Stimulated activated CD4-positive, alpha-beta T cell treated with anti-CD3 and anti-CD28 coated beads, Interleukin-12 subunit alpha, Interleukin-12 subunit beta, amount 100 ng/mL, for 48 hours (primary cell): ENCODE measurements around the gene DNAAF1.

Experiments used
- DNase-seq, 3 donors: peaks; one replicate each; pipeline ENCODE4 v3.0.0-alpha.2; 2020; ENCODE audit warnings: low read depth in 2 of 3, low spot score in 1 of 3

Gene DNAAF1

DNA sequence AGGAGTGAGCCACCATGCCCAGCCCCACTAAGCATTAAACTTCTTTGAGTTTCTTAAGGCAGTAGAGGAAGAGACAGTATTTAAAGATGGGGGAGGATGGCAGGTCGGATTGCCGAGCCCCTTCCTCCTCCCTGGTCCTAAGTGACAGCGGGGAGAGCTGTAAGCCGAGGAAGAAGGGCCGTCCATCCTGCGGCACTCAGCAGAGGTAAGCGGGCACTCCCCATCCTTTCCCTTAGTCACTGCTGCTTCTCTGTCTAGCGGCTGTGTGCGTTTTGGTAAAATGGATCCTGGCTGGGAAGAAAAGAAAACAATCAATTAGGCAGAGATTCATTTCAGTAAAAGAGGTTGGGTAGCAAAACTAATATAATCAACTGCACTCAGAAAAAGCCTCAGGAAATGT, 13.9 kb downstream of the DNAAF1 start:
- no peak for DNase-seq

DNA sequence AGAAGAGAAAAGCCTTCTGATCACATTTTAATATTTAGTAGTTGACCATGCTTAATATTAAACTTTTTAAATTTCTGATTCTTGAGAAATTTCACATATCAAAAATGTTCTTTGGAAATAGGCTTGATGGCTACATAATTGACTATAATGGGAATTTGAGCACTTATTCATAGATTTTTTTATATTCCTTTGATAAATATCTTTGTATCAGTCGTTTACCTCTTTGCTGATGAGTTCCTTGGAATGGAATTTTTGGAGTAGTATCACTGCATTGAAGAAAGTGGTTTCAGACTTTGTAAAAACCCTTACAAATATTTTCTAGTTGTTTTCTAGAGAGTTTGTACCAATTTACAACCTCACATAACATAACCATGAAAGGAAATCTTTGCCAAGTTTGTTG, 14.7 kb downstream of the DNAAF1 start:
- no peak for DNase-seq

DNA sequence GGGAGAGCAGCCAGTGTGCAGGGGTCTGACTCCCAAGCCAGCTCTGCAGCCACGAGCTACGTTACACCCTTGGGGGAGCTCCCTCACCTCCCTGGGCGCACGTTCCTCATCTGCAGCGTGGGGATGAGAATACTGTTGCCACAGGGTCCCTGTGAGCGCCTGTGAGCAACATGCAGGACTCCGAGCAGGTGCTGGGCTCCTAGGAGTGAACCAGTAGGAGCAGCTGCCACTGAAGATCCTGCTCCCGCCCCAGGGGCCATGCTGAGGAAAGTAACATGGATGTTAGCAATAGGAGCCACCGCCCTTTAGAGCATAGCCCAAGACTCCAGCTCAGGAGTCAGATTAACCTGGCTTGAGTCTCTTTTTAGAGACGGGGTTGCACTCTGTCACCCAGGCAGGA, 15.9 kb downstream of the DNAAF1 start:
- no peak for DNase-seq

DNA sequence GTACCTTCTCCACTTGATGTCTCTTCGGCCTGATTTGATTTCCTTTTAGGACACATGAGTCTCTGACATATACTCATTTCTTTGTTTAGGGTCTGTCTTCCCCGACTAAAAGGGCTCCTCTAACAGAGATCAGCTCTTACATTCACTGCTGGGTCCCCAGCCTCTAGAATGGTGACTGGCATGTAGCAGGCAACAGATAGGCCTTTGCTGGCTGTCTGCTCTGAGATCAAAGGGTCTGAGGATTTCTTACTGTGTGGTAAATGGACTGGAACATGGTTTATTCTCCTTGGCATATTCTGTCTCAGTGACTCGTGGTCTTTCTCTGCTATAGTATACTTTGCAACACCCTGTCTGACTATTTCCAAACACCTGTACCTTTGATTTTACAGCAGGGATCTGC, 16.7 kb downstream of the DNAAF1 start:
- no peak for DNase-seq

DNA sequence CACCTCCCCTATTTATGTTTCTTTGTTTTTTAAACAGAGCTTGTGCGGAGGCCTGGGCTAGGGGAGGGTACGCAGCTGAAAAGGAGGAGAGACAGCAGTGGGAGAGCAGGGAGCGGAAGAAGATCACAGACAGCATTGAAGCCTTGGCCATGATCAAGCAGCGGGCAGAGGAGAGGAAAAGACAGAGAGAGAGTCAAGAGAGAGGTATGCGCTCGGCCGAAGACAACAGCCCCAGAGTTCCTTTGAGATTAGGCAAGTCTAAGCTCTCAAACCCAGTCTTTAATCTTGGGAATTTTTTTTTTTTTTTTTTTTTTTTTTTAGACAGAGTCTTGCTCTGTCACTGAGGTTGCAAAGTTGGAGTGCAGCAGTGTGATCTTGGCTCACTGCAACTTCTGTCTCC, 20.6 kb downstream of the DNAAF1 start:
- DNase-seq: no peak

DNA sequence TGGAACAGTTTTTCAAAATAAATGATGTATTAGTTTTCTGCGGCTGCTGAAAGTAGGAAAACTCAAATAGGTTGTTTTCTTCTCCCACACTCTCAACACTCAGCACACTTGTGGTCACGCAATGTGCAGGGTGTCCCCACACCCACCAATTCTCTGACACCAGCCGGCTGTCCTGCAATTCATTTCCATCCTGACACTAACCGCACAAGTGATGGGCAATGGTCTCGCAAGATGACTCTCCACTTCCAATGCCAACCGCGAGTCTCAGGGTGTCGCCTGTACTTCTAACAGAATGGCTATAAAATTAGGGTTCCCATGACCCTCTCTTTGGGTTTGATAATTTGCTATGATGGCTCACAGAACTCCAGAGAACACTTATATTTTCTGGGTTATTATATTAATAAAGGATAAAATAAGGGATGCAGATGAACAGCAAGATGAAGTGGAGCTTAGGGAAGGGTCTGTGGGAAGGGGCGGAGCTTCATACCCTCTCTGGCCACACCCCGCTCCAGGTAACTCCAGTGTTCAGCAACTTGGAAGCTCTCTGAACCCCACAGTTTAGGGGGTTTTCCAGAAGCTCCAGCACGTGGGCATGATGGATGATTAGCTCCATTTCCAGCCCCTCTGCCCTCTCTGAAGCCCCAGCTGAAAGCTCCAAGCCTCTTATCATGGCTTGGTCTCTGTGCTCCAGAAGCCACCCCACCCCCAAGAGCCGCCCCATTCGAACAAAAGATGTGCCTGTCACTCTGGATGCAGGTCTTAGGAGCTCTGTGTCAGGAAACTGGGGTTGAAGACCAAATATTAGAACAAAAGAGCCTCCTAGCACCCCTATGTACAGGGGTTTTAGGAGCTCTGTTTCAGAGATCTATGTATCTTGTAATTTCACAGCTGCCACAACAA, 21.9 kb downstream of the DNAAF1 start:
- DNase-seq: peak in 1 of 3 donors; percentile 46

DNA sequence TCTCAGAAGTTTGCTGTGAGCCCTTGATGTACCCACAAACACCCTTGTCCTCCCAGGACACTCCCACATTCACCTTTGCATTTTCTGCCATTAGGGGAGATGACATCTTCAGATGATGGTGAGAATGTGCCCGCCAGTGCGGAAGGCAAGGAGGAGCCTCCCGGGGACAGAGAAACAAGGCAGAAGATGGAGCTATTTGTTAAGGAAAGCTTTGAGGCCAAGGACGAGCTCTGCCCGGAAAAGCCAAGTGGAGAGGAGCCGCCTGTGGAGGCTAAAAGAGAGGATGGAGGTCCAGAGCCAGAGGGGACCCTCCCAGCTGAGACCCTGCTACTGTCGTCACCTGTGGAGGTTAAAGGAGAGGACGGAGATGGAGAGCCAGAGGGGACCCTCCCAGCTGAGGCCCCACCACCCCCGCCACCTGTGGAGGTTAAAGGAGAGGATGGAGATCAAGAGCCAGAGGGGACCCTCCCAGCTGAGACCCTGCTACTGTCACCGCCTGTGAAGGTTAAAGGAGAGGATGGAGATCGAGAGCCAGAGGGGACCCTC, 24.7 kb downstream of the DNAAF1 start:
- no peak for DNase-seq

DNA sequence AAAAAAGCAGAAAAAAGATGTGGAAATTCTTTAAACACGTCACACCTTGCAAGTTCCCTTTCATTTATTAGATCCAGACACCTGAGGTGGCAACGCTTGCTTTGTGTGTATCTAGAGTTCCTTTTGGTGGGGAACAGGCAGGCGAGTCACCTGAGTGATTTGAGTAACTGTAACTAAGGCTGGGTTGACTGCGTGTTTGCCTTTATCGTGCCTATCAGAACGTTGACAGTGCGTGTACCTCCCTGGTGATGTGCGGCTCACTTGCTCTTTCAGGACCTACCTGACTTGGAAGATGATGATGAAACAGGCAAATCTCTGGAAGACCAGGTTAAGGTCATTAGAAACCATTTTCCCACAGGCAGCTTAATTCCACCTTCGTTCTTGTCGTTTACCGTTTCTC, 29.3 kb downstream of the DNAAF1 start:
- no peak for DNase-seq

DNA sequence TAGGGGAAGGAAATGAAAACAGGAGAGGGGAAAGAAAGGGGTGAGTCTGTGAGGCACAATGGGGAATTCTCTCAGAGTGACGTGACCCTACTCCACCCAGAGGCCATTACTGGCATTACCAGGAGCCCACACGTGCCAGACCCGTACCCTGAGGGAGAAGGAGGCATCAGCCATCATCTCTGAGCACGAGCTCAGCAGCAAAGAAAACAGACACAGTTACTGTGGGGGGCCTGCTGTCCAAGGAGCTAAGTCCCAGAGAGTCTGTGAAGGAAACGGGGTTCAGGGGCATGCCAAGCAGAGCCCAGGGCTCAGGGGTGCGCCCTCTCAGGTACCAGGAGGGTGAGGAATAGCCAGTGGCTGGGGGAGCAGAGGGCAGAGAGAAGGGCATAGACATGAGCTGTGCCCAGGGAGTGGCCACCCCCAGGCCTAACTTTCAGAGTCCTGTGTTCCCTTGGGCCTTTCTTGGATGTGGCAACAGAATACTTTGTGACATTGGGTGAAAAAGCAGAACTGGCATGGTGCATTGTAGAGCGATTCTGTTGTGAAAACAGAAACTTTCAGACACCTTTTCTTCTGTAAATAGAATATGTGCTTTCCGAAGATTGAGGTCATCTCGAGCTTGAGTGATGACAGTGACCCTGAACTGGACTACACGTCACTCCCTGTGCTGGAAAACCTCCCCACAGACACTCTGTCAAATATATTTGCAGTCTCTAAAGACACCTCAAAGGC, 30.4 kb downstream of the DNAAF1 start:
- peak; percentile 27 to 50 (median 42) for DNase-seq

DNA sequence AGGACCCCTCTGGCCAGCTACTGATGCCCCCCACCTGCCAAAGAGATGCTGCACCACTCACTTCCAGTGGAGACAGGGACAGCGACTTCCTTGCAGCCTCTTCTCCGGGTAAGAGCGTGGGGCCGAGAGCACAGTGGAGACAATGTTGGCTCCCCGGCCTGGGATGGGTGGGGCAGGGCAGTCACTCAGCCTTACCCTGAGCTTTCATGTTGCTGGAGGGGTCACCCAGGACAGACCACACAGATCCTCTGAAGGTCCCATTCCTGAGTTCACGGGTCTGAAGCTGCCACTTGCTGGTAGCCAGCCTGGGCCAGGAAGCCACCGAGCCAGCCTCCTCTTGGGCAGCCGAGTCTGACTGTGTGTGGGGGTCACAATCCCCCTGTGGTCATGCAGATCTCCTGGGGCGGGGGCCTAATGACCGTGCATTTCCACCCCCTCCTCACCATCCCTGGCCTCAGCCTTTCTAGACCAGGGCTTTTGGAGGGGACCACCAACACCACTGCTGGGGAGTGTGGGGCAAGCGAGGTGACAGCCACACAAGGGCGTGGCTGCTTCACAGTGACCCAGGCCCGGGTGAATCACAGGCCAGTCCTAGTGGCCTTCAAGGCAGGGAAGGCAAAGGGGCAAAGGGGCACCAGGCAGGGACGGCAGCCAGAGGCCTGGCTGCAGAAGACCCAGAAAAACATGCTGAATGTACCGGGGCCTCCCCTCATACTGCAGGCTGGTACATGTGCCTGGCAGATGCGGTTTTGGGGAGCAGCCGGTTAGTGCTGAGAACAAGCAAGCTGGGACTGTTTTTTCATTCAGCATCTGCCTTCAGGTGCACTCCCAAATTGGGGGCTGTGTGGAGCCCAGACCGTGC, 31.3 kb downstream of the DNAAF1 start:
- DNase-seq: no peak

DNA sequence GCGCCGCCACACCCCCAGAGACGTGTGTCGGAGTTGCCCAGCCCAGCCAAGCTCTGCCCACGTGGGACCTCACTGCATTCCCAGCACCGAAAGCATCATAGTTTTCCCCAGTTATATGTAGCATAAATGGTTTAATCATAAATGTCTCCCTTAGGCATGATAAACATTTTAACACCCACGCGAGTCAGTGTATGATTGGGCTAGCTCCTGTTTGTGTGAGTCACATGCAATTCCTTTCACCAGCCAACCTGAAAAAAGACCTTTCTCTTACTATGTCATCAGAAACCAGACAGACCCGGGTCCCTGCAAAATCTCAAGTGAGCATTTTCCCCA, 32.6 kb downstream of the DNAAF1 start:
- DNase-seq: no peak

DNA sequence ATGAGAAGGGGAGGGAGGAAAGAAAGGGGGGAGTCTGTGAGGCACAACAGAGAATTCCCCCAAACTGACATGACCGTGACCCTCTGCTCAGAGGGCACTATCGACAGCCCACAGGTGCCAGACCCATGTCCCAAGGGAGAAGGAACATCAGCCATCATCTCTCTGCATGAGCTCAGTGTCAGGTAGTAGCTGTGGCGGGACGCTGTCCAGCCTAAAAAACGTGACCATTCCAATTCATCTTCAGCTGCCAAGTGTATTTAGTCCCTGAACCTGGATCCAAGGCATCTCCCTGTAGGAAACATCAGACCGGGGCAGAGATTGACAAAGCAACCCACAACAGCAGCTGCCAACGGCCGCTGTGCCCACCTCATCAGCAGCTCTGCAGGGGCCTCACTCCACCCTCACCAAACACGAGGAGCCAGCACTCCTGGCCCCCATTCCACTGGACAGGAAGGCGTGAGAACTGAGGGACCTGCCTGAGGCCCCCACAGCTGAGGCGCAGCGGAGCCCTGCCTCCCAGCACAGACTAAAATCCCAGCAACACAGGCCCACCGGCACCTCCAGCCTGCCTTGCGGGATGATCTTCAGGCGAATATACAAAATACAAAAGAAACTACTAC, 33.1 kb downstream of the DNAAF1 start:
- DNase-seq: no peak

DNA sequence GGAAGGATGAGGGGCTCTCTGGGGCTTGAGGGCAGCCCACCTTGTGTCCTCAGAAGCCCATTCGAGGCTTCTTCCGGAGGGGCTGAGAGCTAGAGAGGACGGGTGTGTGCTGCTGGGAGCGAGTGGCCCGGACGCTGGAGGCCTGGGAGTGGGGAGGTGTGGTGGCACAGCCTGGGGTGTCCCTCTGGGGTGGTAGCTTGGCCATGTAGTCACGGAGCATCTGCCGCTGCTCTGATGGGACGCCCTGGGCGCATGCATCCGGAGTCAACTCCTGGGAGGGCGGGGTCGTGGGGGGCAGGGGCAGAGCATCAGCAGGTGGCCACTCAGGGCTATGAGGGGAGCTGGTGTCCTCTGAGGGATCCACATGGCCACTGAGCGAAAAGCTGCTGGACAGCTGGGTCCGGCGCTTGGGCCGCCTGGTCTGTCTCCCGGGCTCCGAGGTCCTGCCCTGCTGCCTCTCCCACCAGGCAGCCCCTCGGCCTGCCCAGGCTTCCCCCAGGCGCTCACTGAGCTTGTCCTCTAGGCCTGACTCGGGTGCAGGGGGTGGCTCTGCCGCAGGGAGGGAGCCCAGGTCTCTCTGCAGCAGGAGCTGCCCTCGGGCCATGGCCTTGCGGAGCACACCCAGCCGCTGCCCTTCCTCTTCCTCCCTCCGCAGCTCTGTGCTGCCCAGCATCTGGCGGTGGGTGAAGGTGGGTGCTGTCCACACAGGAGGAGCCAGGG, 33.9 kb downstream of the DNAAF1 start:
- DNase-seq: no peak

DNA sequence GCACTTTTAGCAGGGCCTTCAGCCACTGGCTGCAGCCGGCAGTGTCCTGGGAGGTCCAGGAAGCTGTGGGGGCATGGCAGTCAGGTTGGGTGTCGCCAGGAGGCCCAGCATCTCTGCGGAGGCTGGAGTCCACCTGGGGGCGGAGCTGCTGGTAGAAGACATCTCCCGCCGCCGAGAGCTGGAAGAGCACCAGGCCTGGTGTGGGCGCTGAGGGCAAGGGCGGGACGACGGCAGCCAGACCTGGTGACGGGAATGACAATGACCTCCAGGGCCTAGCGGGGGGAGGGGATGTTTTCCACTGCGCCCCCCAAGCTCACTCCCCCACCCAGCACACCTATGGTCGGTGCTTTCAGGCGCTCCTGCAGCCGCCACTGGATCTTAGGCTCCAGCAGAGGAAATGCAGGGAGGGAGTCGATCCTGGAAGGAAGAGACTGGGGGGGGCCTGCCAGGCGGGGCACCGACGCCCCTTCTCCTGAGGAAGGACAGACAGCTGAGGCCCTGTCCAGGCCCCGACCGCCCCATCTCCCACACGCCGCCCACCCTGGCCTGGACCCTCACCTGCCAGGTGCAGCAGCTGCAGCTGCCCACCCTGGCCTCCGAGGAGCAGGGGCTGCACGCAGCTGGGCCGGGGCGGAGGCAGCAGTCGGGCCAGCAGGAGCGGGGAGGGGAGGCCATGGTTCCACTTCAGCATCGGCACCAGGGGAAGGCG, 34.7 kb downstream of the DNAAF1 start:
- DNase-seq: no peak

DNA sequence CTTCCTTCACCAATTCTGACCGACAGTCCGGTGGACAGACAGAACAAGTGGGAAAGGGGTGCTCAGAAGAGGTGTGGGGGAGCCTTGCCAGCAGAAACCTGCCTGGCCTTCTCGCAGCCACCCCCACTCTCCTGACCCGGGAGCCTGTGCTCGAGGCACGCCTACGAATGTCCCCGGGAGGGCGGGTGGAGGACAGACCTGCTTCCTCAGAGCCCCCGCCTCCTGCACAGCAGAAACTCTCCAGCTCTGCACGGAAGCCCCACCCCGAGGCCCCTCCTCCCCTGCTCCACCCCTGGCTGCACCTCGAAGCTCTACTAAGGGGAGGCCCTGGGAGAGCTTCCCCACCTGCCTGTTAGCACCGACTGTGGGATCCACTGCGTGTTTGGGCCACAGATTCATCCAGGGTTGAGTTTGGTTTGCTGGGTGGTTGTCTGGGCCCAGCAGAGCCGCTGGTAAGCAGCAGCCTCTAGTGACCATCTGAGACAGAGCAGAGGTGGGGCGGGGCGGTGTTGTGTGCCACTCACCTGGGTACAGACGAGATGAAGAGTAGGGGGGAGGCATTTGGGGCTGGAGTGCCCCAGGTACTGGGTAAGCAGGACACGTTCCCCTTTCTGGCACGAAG, 35.5 kb downstream of the DNAAF1 start:
- no peak for DNase-seq

DNA sequence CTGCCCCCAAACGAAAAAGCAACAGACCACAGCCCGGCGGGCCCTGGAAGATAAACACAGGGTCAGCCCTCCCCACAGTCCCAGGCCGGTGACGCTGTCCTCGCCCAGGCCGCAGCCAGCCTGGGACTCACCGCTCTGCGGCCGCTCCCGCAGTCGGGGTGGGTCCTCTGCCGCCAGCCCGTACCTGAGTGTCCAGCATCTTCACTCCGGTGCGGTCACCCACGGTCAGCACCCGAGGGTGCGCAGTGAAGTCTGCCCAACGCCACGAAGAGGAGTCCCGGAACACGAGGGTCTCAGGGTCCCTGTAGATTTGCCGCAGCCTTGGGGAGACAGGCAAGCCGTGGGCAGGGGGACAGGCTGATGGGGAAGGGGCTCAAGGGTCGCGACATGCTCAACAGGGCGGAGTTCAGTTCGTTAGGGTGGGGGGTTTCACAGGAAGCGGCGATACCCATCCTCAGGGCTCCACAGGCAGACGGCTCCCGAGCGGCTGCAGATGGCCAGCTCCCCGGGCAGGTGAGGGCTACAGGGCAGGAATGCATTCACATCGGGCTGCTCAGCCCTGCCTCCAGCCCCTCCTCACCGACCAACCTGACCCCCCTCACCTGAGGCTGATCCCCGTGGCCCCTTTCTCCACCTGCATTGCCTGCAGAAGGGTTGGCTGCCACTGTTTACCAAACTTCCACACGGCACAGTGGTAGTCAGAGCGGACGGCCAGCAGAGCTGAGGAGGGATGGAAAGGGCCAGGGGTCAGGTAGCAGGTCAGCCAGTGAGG, 36.2 kb downstream of the DNAAF1 start:
- no peak for DNase-seq

DNA sequence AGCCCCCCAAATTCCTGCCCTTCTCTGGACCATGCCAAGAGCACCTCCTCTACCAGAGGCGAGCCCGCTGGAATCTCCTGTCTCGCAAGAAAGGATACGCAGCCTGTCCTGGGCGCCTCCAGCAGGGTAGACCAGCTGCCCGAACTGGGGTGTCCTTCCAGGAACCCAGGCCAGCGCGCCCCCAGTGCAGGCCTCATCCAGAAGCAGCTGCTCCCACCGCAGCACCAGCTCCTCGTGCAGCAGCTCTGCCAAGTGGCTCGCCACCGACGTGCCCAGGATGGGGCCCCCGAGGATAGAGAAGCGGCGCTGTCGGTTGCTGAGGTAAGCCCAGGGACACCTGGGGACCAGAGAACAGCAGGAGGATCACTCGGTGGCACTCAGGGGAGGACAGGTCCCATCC, 37.0 kb downstream of the DNAAF1 start:
- no peak for DNase-seq
